A549 treated with GW870086 at 1 μM for 4 hours (cell line): ENCODE results near the gene PTP4A1. TPM values are rescaled to one million over a fixed set of nuclear protein-coding genes. Genes with fewer than 3 reads are reported as not detected.

Source experiments
- total RNA-seq: library from RNA; stranded (reverse); fragments of 200-300 nt; extraction: Qiagen RNA extraction; gene quantifications from 5 replicates; pipeline ENCODE4 v1.2.3, GENCODE V29; 2022; ENCODE audit warnings: low read depth

PTP4A1 gene
- total RNA-seq: 85.5 to 109 TPM (median 99.7 TPM) in 5 replicates

GRCh38 chr6:63572044-63572746 lies at the start of gene PTP4A1, which contains the start of gene LOC128125822:
PTP4A1 (plus strand) TSS chr6:63572480; CDS start chr6:63576881, 4,401 bp downstream.
LOC128125822 (plus strand) TSS chr6:63572480.

Other genes with a start within 250 kb of the PTP4A1 start
- gene PHF3, start 63.3 kb downstream of the PTP4A1 start, total RNA-seq: 6.9 to 11.0 TPM (median 9.4 TPM) in 5 replicates